Natural killer cell (primary cell): ENCODE results near the gene MACROD2. TPM values are rescaled to one million over a fixed set of nuclear protein-coding genes. Genes with fewer than 3 reads are reported as not detected.

Experiments
- ATAC-seq, 3 donors: fragments of 150-1000 bp in 2 of 3; fragments of 200-7000 bp in 1 of 3; cut with Tn5 transposase; 1 replicate in 1 of 3; 2 replicates in 2 of 3; pipeline ENCODE4 v1.10.0; 2021; ENCODE audit warnings: mild to moderate bottlenecking in 2 of 3, moderate library complexity in 2 of 3
- DNase-seq, 2 donors: peaks; one replicate each; pipeline versions ENCODE4 v3.0.0 to v3.0.0-alpha.2; 2013 to 2021; ENCODE audit warnings: mixed read lengths in 1 of 2
- H3K27ac ChIP-seq: one replicate; pipeline ENCODE4 v1.5.1; 2013; ENCODE audit warnings: mild to moderate bottlenecking, low read length
- H3K27me3 ChIP-seq: one replicate; pipeline ENCODE4 v1.6.1; 2013; ENCODE audit warnings: low read length; ENCODE audit not compliant: control insufficient read depth, insufficient read depth
- H3K36me3 ChIP-seq: one replicate; pipeline ENCODE4 v1.6.1; 2013; ENCODE audit warnings: low read length; ENCODE audit not compliant: control insufficient read depth, insufficient read depth
- H3K4me1 ChIP-seq: one replicate; pipeline ENCODE4 v1.6.1; 2013; ENCODE audit warnings: low read length; ENCODE audit not compliant: control insufficient read depth, insufficient read depth
- H3K4me3 ChIP-seq: one replicate; pipeline ENCODE4 v1.5.1; 2013; ENCODE audit warnings: low read length
- H3K9me3 ChIP-seq: one replicate; pipeline ENCODE4 v1.6.1; 2013; ENCODE audit warnings: low read length; ENCODE audit not compliant: control insufficient read depth, insufficient read depth
- H3K27ac Mint-ChIP-seq, 2 donors: one replicate each; pipeline ENCODE4 v1.8.0; 2022; ENCODE audit warnings: mild to moderate bottlenecking in 2 of 2, mixed read lengths in 2 of 2, moderate library complexity in 1 of 2
- H3K27me3 Mint-ChIP-seq, 2 donors: one replicate each; pipeline ENCODE4 v1.8.0; 2022; ENCODE audit warnings: low read depth in 2 of 2, mixed read lengths in 2 of 2
- H3K36me3 Mint-ChIP-seq: one replicate; pipeline ENCODE4 v1.8.0; 2022; ENCODE audit warnings: mixed read lengths
- H3K4me1 Mint-ChIP-seq, 2 donors: one replicate each; pipeline ENCODE4 v1.8.0; 2022; ENCODE audit warnings: mixed read lengths in 2 of 2
- H3K4me3 Mint-ChIP-seq: one replicate; pipeline ENCODE4 v1.8.0; 2022; ENCODE audit warnings: mild to moderate bottlenecking, moderate library complexity, mixed read lengths
- H3K9me3 Mint-ChIP-seq, 2 donors: one replicate each; pipeline ENCODE4 v1.8.0; 2022; ENCODE audit warnings: mixed read lengths in 2 of 2
- WGBS: methylation state at CpG from one replicate; pipeline ENCODE4 v1.1.7; 2013; ENCODE audit warnings: missing lambda C conversion rate; ENCODE audit not compliant: insufficient coverage; 5-methylcytosine and 5-hydroxymethylcytosine counted together
- intact Hi-C: fragments of 100-400 bp; cut with micrococcal nuclease; formaldehyde crosslinking; loops from one replicate; pipeline ENCODE4 v1.14.2; 2022
- total RNA-seq, 4 donors: library from RNA; stranded (reverse); fragments of 120-200 nt in 1 of 4; gene quantifications; one replicate each; pipeline versions ENCODE4 v1.2.3 to v1.2.4, GENCODE V29; 2013 to 2022
- TF ChIP-seq, protein P1 (sequence below): fragments of 200-600 bp; IDR thresholded peaks from one replicate; pipeline ENCODE4 v1.8.0; 2022; ENCODE audit warnings: antibody characterized with exemption

MACROD2 gene
- total RNA-seq, 3 donors from 2014 or later (not counting 1 experiment from before 2014, with no cell fraction given): 0.19 to 0.88 TPM; not detected in 1

DNA sequence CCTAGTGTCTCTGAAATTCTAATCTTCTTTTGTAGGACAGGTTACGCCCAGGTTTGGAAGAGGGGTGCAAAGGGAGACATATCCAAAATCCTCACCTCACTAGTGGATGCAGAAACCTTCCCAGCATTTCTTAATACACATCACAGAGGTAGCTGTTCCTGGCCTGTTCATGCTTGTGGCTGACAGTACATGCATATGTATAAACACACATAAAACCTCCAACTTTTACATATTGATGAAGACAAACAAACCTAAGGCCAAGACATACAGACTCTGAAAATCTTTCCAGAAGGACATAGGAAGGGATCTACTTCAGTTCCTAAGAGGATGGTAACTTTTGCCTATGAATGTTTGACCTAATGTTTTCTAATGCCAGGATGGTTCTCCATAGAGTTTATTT, 1214.2 kb downstream of the MACROD2 start:
- H3K4me1 Mint-ChIP-seq: no peaks in the 10 kb centered on the region
- intact Hi-C loops: no loop called here
- Histone ChIP-seq H3K27me3 (no peaks in the 10 kb centered on the region), H3K4me1 (no peaks in the 10 kb centered on the region), H3K9me3 (peaks cover 4% of the 10 kb centered on the region), H3K4me3 (no peak overlapping the region), H3K36me3 (no peaks in the 10 kb centered on the region), H3K27ac (no peak overlapping the region)
- no peak overlapping the region for H3K4me3 Mint-ChIP-seq
- DNase-seq: no peak
- no peaks in the 10 kb centered on the region for H3K27me3 Mint-ChIP-seq
- peaks cover 17% of the 10 kb centered on the region for H3K36me3 Mint-ChIP-seq
- no peak overlapping the region for H3K27ac Mint-ChIP-seq
- TF ChIP-seq, protein P1, sequence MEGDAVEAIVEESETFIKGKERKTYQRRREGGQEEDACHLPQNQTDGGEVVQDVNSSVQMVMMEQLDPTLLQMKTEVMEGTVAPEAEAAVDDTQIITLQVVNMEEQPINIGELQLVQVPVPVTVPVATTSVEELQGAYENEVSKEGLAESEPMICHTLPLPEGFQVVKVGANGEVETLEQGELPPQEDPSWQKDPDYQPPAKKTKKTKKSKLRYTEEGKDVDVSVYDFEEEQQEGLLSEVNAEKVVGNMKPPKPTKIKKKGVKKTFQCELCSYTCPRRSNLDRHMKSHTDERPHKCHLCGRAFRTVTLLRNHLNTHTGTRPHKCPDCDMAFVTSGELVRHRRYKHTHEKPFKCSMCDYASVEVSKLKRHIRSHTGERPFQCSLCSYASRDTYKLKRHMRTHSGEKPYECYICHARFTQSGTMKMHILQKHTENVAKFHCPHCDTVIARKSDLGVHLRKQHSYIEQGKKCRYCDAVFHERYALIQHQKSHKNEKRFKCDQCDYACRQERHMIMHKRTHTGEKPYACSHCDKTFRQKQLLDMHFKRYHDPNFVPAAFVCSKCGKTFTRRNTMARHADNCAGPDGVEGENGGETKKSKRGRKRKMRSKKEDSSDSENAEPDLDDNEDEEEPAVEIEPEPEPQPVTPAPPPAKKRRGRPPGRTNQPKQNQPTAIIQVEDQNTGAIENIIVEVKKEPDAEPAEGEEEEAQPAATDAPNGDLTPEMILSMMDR: no peak
- no peak for ATAC-seq
- 88% methylated on average over 1 of the region's 1 CpG for WGBS
- peaks cover 10 to 23% of the 10 kb centered on the region in 2 donors for H3K9me3 Mint-ChIP-seq

DNA sequence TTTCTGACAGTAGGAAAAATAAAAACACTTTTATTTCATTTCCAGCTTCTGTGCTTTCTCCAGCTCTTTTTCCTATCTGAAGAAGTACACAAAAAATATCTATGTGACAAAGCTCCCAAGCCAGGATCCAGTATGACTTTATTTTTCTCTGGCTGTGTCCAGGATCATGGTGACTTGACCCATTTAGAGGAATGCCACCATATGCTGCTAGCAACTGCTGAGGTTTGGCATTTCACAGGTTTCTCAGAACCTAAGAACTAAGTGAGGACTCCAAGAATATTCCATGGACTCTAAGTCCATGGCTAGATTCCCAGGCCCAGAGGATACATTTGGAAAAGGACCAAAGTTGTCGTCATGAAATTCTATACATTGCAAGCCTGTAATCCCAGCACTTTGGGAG, 1218.7 kb downstream of the MACROD2 start:
- no peak for ATAC-seq
- H3K27me3 Mint-ChIP-seq: no peaks in the 10 kb centered on the region
- TF ChIP-seq, protein P1: no peak

DNA sequence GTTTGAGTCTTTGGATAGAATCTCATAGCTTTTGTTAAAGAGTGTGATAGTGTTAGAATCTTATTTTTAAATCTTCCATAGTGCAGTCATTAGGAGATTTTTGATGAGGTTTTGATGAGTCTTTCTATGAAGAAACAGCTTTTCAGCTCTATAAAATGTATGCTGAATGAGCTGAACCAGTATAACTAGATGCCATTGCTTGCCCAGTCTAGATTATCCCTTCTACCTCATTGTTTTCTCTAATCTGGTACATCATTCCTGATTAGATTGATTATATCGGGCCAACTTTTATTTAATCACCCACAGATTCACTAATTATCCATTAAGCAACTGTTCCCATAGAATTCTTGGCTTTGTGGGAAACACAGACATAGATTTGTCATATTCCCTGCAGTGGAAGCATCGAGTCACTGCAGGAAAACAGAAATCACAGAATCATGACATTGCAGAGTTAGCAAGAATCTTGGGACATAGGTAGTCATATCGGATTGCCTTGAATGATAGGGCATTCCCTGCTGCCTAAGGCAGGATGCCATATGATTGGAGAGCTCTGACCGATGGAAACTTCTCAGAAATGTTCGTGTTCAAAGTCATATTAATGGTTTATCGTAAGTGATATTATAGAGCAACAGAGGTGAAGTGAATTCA, 1224.8 kb downstream of the MACROD2 start:
- no peak for DNase-seq
- Histone ChIP-seq H3K4me1 (no peaks in the 10 kb centered on the region), H3K9me3 (no peaks in the 10 kb centered on the region), H3K36me3 (no peaks in the 10 kb centered on the region), H3K27me3 (no peaks in the 10 kb centered on the region), H3K4me3 (no peak overlapping the region), H3K27ac (no peak overlapping the region)
- Mint-ChIP-seq H3K4me1 (no peaks in the 10 kb centered on the region), H3K36me3 (no peaks in the 10 kb centered on the region), H3K4me3 (no peak overlapping the region), H3K27ac (no peak overlapping the region), H3K9me3 (peaks cover 8 to 9% of the 10 kb centered on the region in 2 donors), H3K27me3 (no peaks in the 10 kb centered on the region)
- no peak for ATAC-seq
- intact Hi-C loops: no loop called here
- TF ChIP-seq, protein P1: no peak
- 64% methylated on average over 6 of the region's 6 CpGs for WGBS

More for the DNA sequence above, 1218.7 kb downstream of the MACROD2 start:
- Histone ChIP-seq H3K36me3 (no peaks in the 10 kb centered on the region), H3K4me1 (no peaks in the 10 kb centered on the region), H3K9me3 (no peaks in the 10 kb centered on the region), H3K4me3 (no peak overlapping the region), H3K27me3 (no peaks in the 10 kb centered on the region), H3K27ac (no peak overlapping the region)
- Mint-ChIP-seq H3K4me3 (no peak overlapping the region), H3K36me3 (peaks cover 8% of the 10 kb centered on the region), H3K9me3 (peaks cover 14 to 22% of the 10 kb centered on the region in 2 donors), H3K27ac (no peak overlapping the region), H3K4me1 (no peaks in the 10 kb centered on the region)
- DNase-seq: no peak
- intact Hi-C loops: no loop called here
- 85% methylated on average over 1 of the region's 1 CpG for WGBS
